ENCODE data around the gene MRPL43.

MRPL43 gene

GRCh38 chr10:101014230-101014884 is 27.1 kb upstream of the MRPL43 start:
- no peak overlapping the region for H3K4me3 ChIP-seq (ENCODE audit: low read length)
- DNase-seq (ENCODE audit: low read depth) = no peak
- TF ChIP-seq CTCF (conservative IDR thresholded peaks at IDR 0.05; ENCODE audit: low read depth, low read length) = peak; percentile 98

GRCh38 chr10:101013365-101013825 is 26.1 kb upstream of the MRPL43 start:
- no peak for TF ChIP-seq CTCF (conservative IDR thresholded peaks at IDR 0.05; ENCODE audit: low read depth, low read length)
- H3K4me3 ChIP-seq (ENCODE audit: low read length) = no peak overlapping the region
- no peak for DNase-seq (ENCODE audit: low read depth)

GRCh38 chr10:101012525-101013364 is 25.4 kb upstream of the MRPL43 start:
- peak; percentile 71 for TF ChIP-seq CTCF (conservative IDR thresholded peaks at IDR 0.05; ENCODE audit: low read depth, low read length)
- H3K4me3 ChIP-seq (ENCODE audit: low read length) = no peak overlapping the region
- DNase-seq (ENCODE audit: low read depth) = no peak

GRCh38 chr10:101011517-101012423 is 24.5 kb upstream of the MRPL43 start:
- peak; percentile 75 for TF ChIP-seq CTCF (conservative IDR thresholded peaks at IDR 0.05; ENCODE audit: low read depth, low read length)
- no peak overlapping the region for H3K4me3 ChIP-seq (ENCODE audit: low read length)
- DNase-seq (ENCODE audit: low read depth) = no peak

- no peak for DNase-seq (ENCODE audit: low read depth)
- no peak for TF ChIP-seq CTCF (conservative IDR thresholded peaks at IDR 0.05; ENCODE audit: low read depth, low read length)
- no peak overlapping the region for H3K4me3 ChIP-seq (ENCODE audit: low read length)
Measured at GRCh38 chr10:101010329-101010728, 23.0 kb upstream of the MRPL43 start.

GRCh38 chr10:101008823-101009423 is 21.6 kb upstream of the MRPL43 start:
- DNase-seq (ENCODE audit: low read depth) = no peak
- no peak overlapping the region for H3K4me3 ChIP-seq (ENCODE audit: low read length)
- TF ChIP-seq CTCF (conservative IDR thresholded peaks at IDR 0.05; ENCODE audit: low read depth, low read length) = no peak

Measured in retinal pigment epithelial cell (primary cell).